ENCODE measurements around the gene AP1S3.
"Not testable (repeated sequence)": the region's sequence is repeated elsewhere in the genome, so short reads cannot be mapped to it uniquely, and the experiment has no call there.

The AP1S3 gene

GRCh38 chr2:223853425-223853837, 16.0 kb upstream of the AP1S3 start:
- FAIRE-seq (no peak), DNase-seq (ENCODE audit: low spot score) (peak; percentile 70)

DNA sequence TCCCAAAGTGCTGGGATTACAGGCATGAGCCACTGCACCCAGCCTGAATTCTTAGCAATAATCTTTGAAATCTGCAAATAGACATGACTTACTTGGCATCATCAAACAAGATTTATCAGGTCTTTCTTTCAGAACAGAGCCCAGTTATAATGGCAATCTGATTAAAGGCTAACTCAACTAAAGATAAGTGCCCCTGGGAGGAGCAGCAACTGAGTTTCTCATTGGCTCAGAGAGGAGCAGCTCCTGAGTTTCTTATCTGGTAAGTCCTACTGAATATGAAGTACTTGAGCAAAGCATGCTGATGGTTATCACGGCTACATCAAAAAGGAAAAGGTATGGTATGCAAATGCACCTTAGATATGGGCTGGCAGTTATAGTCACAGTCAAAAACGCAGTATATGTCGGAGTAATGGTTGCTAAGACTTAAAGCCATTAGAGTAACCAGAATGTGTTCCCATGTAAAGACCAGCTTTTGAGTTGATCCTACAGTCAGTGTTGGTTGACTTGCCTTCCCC, 15.0 kb upstream of the AP1S3 start:
- FAIRE-seq, result no peak
- no peak for DNase-seq (ENCODE audit: low spot score)

DNA sequence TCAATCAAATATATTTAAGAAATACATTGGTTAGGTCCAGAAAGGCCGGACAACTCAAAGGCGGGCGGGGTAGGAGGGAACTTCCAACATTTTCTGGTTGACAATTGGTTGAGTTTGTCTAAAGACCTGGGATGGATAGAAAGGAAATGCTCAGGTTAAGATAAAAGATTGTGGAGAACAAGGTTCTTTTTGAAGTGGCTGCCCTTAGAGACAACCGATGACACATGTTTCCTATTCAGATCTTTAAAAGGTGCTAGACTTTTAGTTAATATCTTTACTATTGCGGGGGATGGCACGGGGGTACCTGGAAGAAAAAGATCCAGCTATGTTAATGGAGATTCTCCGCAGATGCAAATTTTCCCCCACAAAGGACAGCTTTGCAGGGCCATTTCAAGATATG, 10.0 kb upstream of the AP1S3 start:
- FAIRE-seq (no peak), DNase-seq (ENCODE audit: low spot score) (no peak)

DNA sequence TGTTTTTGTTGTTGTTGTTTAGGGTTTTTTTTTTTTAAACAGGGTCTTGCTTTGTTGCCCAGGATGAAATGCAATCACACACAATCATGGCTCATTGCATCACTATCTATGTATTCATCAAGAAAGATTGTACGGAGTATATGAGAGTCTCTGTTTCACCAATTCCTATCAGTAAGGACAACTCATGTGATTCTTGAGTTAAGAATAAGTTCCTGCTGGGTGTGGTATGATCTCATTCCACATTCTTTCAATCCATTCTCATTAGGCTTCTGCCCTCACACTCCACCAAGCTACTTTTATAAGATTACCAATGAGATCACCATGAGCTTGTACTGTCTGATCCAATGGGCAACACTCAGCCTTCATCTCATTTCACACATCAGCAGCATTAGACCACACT, 9.1 kb upstream of the AP1S3 start:
- DNase-seq (ENCODE audit: low spot score) (peak; percentile 88), FAIRE-seq (peak; percentile 63)

- FAIRE-seq (no peak), DNase-seq (ENCODE audit: low spot score) (no peak)
Measured at GRCh38 chr2:223841436-223842190, 4.2 kb upstream of the AP1S3 start.

DNA sequence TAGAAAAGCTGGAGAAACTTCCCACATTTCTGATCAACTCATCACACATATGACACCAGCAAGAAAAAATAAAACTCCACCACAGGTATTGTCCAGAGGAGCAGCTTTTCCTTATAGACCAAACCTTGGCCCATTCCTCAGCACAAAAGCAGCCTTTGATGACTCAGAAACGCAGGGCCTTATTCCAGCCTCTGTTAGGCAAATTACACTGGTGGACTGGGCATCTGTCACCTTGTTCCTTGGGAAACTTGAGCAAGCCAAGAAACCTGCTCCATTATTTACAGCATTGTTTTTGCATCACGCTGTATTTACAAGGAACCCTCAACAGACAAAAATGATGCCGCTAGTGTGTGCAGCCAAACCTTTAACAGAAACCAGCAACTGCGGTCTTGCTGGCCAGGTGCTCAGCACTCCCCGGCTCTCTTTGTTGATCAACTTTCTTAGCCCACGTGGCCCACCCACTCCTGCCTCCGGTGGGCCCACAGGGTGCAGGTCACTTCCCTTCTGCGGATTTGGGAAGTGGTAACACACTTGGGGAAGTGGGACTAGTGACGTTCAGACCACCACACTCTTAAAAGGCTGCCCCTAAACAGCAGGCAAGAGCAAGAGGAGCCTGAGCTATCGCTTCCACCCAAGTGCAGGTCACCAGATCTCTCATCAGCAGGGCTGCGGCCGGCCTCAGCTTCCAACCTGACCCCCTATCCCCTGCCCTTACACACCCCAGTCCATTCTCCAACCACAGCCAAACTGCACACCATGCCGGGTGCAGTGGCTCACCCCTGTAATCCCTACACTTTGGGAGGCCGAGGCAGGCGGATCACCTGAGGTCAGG, 1.5 kb downstream of the AP1S3 start:
- FAIRE-seq (no peak), DNase-seq (ENCODE audit: low spot score) (peak; percentile 35)

DNA sequence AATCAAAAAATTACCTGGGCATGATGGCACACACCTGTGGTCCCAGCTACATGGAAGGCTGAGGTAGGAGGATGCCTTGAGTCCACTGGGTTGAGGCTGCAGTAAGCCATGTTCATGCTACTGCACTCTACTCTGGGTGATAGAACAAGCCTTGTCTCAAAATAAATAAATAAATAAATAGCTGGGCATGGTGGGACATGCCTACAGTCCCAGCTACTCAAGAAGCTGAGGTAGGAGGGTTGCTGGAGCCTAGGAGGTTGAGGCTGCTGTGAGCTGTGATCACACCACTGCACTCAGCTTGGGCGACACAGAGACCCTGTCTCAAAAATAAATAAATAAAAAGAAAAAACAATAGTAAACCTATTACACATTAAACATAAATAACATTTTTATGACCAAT, 3.0 kb downstream of the AP1S3 start:
- DNase-seq (ENCODE audit: low spot score) (no peak), FAIRE-seq (no peak)

DNA sequence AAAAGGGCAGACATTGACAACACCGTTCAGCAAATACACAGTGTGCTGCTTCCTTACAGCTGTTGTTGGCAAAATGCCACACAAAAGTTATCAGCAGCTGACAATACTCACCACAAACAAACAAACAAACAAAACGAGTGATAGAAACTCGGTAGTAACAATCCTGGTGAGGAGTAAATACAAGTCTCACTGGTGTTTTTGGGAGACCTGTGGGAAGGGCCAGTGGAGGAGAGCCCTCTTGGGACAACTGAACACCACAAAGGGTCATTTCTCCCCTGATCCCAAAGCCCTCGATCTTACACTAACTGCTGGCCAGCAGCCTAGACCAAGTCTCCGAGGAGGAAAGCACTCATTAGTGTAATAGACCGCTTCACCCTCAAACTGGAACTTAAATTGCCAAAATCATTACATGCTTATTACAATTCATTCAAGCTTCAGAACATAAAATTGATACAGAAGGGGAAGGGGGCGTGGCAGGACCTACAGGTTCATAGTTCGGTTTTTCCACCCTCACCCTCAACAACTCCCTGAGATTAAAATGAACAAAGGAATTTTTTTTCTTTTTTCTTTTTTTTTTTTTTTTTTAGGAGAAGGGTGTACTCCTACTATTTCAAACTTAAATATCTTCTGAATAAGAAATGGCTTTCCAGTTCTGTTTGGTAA, 5.0 kb downstream of the AP1S3 start:
- FAIRE-seq (no peak), DNase-seq (ENCODE audit: low spot score) (no peak)

DNA sequence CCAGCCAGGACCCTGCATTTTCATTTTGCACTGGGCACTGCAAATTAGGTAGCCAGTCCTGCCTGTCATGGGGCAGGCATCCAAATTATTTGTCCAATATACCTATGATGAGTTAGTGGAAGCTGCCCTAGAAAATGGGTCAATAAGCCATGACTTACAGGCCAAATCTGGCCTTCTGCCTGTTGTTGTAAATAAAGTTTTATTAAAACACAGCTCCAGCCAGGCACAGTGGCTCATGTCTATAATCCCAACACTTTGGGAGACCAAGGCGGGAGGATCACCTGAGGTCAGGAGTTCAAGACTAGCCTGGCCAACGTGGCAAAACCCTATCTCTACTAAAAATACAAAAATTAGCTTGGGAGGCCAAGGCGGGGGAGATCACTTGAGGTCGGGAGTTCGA, 8.3 kb downstream of the AP1S3 start:
- no peak for DNase-seq (ENCODE audit: low spot score)
- FAIRE-seq, result no peak

GRCh38 chr2:223828314-223828713, 9.1 kb downstream of the AP1S3 start:
- no peak for FAIRE-seq
- DNase-seq (ENCODE audit: low spot score), result no peak

DNA sequence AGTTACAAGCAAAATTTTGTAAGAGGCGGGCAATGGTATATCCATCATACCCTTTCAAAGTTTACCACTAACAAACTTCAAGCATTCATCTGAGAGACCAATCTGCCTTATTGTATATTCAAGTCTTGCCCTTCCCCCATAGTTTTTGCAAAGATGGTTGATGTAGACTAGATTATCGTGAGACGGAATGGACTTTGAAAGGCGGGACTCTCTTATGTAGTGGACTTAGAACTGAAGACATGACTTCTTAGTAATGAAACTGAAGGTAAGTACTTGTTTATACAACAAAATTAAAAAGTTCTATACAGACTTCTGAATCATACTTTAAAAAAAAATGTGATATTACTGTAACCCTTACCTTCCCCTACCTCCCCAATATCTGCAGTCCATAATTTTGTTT, 10.4 kb downstream of the AP1S3 start:
- DNase-seq (ENCODE audit: low spot score) (no peak), FAIRE-seq (no peak)

- FAIRE-seq, result no peak
- no peak for DNase-seq (ENCODE audit: low spot score)
Measured at GRCh38 chr2:223824301-223824700, 13.1 kb downstream of the AP1S3 start.

DNA sequence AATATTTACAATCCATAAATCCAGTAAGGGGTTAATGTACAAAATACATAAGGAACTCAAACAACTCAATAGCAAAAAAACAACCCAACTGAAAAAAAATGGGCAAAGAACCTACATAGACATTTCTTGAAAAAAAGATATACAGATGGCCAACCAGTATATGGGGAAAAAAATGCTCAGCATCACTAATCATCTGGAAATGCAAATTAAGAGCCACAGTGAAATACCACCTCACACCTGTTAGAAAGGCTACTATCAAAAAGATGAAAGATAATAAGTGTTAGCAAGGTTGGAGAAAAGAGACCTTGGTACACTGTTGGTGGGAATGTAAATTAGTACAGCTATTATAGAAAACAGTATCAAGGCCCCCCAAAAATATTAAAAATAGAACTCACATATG, 14.6 kb downstream of the AP1S3 start:
- DNase-seq (ENCODE audit: low spot score) (no peak), FAIRE-seq (no peak)

DNA sequence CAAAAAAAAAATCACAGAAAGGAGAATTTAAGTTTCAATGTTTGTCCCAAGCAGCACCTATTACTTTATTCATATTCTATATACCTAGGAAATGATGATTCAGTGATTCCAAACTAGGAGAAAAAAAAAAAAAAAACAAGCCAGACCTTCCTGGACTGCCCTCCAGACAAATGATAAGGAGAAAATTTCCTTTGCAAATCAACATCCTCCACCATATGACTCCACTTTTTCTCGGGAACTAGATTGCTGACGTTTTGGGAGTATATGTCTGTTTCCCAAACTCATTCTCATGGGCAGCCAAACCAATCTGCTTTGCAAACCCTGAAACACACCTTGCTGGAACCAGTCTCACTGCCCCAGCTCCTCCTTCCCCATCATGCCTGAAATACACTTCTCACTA, 16.8 kb downstream of the AP1S3 start:
- DNase-seq (ENCODE audit: low spot score) (no peak), FAIRE-seq (peak; percentile 51)

DNA sequence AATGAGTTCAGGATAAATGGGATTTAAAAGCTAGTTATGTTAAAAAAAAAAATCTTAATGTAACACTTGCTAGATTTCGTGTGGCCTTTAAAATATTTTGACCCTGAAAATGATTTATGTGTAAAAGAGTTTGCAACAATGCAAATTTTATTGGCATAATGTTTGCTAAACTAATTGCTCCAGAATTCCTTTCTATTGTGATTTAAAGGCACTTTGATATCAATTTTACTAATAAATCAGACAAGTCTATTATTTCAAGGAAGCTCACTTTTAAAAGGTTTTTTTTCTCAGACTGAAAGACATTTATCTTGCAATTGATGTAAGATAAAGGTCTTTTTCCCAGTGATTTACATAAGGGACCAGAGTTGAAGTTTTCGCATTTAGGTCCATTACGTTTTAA, 17.5 kb downstream of the AP1S3 start:
- DNase-seq (ENCODE audit: low spot score), result no peak
- FAIRE-seq, result no peak

GRCh38 chr2:223815884-223816570, 21.4 kb downstream of the AP1S3 start:
- no peak for FAIRE-seq
- DNase-seq (ENCODE audit: low spot score), result peak; percentile 91

GRCh38 chr2:223815186-223815883, 22.0 kb downstream of the AP1S3 start:
- DNase-seq (ENCODE audit: low spot score) (peak; percentile 98), FAIRE-seq (peak; percentile 99)

GRCh38 chr2:223814764-223815163, 22.6 kb downstream of the AP1S3 start:
- DNase-seq (ENCODE audit: low spot score); FAIRE-seq: not testable (repeated sequence)

GRCh38 chr2:223813329-223813728, 24.1 kb downstream of the AP1S3 start:
- no peak for FAIRE-seq
- DNase-seq (ENCODE audit: low spot score), result no peak

DNA sequence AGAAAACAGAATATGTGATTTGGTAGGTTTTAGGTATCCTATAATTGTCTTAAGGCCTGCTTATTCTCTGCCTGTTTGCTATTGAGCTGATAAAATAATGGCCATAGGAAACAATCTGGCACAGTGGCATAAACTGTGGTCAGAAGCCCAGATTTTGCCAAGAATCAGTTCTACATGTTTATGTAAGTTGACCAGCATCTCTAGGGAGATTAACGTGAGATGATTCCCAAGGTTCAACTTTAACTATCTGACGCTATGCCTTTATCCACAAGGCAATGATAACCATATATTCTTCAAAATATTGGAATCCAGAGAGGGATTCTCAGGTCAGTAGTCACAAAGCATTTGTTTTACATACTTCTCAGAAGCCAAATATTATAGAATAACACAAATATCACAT, 25.6 kb downstream of the AP1S3 start:
- FAIRE-seq, result no peak
- no peak for DNase-seq (ENCODE audit: low spot score)

- FAIRE-seq, result no peak
- DNase-seq (ENCODE audit: low spot score), result no peak
Measured at GRCh38 chr2:223805008-223805407, 32.4 kb downstream of the AP1S3 start.
